HG03439 (cell line): ENCODE measurements around the gene TXNDC17.
"Not testable (repeated sequence)": the region's sequence is repeated elsewhere in the genome, so short reads cannot be mapped to it uniquely, and the experiment has no call there.

Experiments
- ATAC-seq: cut with Tn5 transposase; IDR thresholded peaks from one replicate; pipeline ENCODE4 v1.9.1; 2021; ENCODE audit warnings: mild to moderate bottlenecking, moderate library complexity; ENCODE audit not compliant: unreplicated experiment

Gene TXNDC17

DNA sequence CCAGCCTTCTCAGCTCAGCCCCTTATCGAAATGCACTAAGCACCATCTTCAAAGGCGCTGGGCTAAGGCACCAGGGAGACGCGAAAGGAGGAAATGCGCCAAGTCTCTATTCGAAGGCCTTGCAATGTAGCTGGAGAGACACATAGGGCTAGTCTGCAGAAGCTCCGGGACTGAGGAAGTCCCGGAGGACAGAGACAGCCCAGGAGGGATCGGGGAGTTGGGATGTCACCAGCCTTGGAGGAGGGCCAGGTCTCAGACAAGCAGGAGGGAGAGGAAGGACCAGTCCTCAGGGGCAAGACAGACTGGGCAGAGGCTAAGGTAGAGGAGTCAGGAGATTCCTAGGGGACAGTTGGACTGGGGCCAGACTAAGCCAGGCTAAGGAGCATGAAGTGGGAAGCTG lies 19.2 kb downstream of the TXNDC17 start:
- ATAC-seq = no peak

DNA sequence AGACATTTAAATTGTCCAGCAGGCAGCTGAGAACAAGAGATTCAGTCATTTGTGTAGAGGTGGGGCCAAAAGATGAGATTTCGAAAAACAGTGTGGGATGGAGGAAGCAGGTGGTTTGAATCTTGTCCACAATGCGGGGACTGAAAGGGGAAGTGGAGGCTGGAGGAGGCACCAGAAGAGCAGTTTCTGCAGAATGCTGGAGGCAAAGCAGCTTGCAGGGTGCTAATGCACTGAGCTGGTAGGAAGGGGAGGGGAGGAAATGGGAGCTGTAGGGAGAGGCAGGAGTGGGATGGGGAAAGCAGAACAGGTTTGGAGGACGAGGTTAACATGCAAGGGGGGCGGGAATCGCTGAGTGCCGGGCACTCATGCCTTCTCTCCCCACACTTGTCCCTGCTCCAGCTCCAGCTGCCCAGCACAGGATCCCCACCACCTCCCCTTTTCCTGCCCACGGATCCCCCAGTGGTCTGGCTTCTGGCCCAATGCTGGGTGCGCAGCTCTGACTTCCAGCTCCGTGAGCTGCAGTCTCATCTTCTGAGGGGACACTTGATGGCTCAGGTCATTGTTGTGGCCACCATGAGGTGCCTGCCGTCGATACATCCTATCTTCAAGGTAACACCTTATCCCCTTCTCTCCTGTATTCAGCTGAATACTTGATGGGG lies 20.1 kb downstream of the TXNDC17 start:
- peak; percentile 57 for ATAC-seq

- no peak for ATAC-seq
Observed at GRCh38 chr17:6661464-6661848, 20.6 kb downstream of the TXNDC17 start.

DNA sequence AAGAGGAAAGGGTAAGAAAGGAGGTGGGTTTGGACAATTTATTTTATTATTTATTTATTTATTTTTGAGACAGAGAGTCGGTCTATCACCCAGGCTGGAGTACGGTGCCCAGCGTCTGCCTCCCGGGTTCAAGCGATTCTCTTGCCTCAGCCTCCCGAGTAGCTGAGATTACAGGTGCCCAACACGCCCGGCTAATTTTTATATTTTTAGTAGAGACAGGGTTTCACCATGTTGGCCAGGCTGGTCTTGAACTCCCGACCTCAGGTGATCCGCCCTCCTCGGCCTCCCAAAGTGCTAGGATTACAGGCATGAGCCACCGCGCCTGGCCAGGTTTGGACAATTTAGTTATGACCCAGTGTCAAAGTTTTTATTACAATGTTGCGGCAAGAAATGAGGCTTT lies 22.3 kb downstream of the TXNDC17 start:
- ATAC-seq = not testable (repeated sequence)

GRCh38 chr17:6666077-6666521 lies 25.2 kb downstream of the TXNDC17 start:
- no peak for ATAC-seq

DNA sequence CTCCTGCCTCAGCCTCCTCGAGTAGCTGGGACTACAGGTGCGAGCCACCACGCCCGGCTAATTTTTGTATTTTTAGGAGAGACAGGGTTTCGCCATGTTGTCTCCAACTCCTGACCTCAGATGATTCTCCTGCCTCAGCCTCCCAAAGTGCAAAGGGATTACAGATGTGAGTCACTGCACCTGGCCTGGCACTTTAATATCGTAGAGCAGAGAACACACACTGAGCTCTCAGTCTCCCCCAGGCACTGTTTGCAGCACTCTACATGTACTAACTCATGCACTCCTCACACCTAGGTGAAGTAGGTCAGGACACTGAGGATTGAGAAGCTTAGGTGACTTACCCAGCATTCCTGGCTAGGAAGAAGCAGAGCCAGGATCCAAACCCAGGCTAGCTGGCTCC lies 25.7 kb downstream of the TXNDC17 start:
- ATAC-seq = no peak

DNA sequence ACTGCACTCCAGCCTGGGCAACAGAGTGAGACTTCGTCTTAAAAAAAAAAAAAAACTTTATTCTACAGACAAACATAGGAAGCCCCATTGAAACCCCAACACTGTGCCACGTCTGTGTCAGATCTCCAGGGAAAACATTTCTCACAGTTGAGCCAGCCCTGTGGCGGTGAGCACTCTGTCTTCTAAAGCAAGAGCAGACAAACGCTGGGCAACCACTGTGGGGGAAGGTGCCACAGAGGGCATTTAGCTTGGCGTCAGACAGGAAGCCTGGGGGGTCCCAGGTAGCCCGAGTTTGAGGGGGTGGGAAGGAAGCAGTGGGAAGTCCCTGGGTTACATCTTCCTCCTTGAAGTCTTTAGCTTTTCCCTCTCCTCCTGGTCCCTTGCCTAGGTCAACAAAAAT lies 26.7 kb downstream of the TXNDC17 start:
- no peak for ATAC-seq

GRCh38 chr17:6668219-6668618 lies 27.4 kb downstream of the TXNDC17 start:
- no peak for ATAC-seq

DNA sequence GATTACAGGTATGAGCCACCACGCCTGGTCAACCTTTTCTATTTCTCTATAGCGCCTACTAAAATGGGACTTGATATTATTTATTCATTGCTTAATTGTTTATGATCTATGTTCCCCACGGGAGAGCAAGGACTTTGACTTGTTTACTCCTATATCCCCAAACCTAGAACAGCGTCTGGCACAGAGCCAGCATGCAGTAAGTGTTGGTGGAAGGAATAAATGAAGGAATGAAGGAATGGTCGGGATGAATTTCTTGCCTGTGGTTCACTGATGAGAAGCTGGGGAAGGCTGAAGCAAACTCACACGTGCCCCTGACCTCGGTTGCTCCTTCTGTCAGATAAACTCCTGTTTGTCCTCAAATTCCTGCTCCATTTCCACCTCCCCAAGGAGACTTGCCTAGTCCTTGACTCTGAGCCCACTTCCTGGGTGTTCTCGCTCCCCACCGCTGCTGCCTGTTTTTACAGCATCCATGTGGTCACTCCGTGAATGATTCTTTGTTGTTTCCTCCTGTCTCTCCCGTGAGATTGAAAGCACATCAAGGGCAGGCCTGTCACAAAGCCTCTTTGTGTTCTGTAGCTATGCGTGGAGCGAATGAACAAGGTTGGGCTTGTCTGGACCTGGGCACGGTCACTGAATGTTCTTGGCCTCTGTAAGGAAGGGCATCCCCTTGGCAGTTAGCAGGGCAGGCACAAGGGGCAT lies 28.0 kb downstream of the TXNDC17 start:
- no peak for ATAC-seq

GRCh38 chr17:6669479-6670212 lies 28.8 kb downstream of the TXNDC17 start:
- no peak for ATAC-seq

DNA sequence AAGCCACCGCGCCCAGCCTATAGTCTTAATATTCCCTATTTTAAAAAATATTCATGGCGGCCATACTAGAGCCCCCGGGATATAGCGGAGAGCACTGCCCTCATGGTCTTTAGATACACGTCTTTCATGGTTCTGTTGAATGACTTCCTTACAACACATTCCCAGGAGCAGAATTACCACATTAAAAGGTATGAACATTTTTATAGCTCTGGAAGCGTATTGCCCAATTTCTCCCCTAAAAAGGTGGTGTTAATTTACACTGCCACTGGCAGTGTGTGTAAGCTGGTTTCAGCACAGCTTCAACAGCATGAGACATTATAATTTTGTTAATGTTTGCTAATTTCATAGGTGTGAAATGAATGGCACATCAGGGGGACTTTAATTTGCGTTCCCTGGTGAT lies 29.7 kb downstream of the TXNDC17 start:
- no peak for ATAC-seq

DNA sequence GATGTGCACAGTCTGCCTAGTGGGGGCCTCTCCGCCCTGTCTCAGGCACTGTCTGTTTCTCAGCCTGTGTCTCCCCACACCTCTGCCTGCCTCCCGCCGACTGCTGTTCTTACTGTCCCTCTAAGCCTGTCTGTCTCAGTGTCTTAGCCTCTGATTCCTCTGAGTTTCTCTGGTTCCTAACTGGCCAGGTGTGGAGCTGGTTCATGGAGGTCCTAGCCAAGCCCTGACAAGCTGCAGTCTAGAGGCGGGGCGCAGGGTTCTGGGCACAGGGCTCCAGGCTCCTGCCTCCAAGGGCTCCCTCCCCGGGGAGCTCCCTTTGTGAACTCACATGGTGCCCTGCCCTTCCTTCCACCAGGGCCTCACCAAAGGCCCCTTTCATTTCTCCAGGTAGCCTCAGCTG lies 30.1 kb downstream of the TXNDC17 start:
- no peak for ATAC-seq

DNA sequence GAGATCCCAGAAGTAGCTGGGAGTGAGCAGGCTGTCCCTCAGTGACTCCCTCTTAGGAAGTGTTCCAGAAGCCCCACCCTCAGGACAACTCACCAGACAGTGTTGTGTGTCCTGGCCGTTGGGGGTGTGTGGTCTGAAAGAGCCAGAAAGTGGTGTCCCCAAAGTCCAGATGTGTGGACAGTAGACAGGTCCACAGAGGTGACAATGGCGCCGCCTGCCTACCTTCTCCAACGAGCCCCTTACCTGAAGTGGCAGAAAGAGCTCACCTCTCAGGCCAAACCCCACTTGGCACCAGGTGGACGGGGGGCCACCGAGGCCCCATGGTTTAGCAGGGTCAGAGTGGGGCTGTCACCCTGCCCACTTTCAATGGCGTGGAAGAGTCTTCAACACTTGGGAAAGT lies 30.6 kb downstream of the TXNDC17 start:
- no peak for ATAC-seq

DNA sequence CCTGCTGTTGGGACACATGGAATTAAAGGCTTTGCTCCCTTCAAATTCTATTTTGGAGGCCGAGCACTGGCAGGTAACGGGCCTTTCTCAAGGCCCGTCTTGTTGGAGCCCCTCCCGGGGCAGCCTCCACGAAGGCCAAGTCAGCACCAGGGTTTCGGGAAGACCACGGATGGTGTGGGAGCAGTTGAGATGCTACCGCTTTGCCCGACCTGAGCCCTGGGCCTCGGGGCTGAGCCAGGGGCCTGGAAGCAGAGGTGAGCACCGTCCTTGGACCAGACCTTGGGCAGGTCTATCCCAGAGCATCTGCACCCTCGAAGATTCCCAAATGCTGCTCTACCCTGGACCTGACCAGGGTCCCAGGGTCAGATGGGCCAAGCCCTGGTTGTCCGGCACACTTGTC lies 33.7 kb downstream of the TXNDC17 start:
- ATAC-seq = no peak

DNA sequence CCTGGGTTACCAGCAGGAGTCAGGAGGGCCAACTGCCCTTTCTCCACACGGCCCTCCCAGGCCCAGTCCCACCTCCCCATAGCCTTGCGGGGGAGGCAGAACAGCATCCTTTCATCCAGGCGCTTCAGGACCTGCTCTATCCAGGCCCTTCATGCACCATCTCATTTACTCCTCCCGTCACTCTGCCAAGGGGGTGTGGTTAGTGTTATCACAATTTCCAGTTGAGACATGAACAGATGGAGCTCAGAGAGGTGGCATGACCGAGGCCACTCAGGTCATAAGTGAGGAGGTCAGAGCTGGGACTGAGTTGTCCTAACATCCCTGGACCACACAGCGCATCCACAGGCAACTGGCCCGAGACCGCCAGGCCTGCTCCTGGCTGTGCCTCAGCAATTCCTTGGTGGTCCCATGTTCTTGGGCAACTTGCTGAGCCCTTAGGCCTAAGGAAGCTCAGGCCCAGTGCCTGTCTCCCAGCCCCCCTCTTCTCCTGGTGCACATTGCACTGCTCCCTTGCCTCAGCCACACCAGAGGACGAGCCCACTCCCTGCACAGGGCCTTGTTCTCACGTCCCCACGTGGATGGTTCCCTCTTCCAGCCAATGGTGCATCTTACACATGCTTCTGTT lies 34.5 kb downstream of the TXNDC17 start:
- no peak for ATAC-seq

DNA sequence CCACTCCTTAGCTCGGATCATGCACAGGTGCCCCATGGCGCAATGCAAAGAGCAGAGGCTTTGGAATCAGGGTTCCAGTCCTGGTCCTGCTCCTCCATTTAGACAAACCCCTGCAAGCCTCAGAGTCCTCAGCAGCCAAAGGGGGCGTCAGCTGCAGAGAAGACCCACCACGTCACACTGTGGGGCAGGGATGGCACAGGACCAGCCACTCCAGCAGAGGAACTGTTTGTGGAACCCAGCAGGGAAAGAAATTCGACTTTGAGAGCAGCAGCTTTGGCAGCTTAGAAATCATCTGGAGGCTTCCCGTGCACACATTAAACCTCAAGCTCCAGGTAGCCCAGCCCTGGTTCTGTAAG lies 35.9 kb downstream of the TXNDC17 start:
- no peak for ATAC-seq

DNA sequence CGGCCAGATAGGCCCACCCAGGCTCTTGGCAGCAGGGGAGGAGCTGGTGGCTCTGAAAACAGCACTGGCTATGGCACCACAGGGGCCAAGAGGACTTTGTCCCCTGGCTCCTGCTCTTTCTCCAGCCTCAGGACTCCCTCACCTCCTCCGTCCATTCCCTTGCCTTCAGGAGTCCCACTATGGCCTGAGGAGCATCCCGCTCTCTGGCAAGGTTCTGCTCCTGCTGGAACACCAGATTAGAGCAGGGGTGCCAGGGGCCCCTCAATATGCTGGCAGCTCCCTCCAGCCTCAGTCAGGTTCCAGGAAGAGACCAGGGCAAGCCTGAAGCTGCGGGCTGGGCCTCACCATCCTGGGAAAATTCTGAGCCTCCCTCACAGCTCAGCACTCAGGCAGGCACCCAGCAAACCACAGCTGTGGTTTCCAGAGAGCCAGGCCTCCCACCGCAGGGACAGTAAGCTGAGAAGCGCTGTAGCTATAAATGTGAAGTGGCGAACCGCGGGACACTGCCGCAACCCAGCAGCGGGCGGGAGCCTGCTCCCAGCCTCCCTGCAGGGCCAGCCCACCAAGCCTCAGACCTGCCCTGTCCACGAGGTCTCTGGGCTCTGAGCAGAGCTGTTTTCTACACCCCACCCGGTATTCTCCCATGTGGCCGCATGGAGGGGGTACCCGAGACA lies 36.4 kb downstream of the TXNDC17 start:
- ATAC-seq = no peak

DNA sequence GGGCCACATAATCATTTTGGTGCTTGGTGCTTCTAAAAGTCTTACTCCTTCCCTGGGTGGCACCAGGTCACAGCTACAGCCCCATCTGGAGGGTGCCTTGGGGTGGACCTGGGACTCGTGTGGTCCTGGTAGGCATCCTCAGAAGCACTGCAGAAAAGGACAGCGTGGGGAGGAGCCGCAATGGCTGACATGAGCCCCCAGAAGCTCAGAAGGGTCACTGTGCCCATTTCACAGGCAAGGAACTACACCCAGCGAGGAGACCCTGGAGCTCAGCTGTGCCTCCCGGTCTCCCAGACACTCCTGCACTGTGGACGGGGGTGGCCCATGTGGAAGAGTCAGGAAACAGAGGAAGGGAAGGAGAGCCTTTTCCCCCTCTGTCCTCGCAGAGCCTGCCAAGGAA lies 37.1 kb downstream of the TXNDC17 start:
- ATAC-seq = no peak

DNA sequence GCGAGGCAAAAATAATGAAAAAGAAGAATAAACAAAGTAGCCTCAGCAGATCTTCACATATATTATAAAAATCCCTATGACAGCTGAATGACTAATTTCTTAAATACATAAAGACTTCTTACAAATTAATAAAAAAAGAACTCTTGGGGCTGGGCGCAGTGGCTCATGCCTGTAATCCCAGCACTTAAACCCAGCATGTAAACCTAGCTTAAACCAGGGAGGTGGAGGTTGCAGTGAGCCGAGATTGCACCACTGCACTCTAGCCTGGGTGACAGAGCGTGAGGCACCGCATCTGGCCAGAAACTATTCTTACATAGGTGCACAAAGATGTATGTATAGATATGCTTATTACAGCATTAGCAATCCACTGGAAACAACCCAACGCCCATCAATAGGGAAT lies 38.4 kb downstream of the TXNDC17 start:
- no peak for ATAC-seq

GRCh38 chr17:6681176-6681575 lies 40.3 kb downstream of the TXNDC17 start:
- ATAC-seq = no peak

GRCh38 chr17:6681671-6682070 lies 40.8 kb downstream of the TXNDC17 start:
- ATAC-seq = no peak
